IMR-90 (cell line): Measurements from ENCODE around the gene CD248. TPM values are rescaled to one million over a fixed set of nuclear protein-coding genes. Genes with fewer than 3 reads are reported as not detected.

Source experiments
- ATAC-seq: fragments of 200-7000 bp; cut with Tn5 transposase; 2 replicates; pipeline ENCODE4 v1.9.1; 2020; ENCODE audit warnings: low read depth, mild to moderate bottlenecking, moderate library complexity
- BruUV-seq: library from RNA; stranded (reverse); fragments of 400-500 nt; replicated peaks from 2 replicates; lab custom pipeline; 2021; lab: Mats Ljungman, UMichigan
- CTCF ChIA-PET: fragments of 300-600 bp; formaldehyde crosslinking; extraction: SDS; loops from one replicate; lab custom pipeline; 2021; ENCODE audit warnings: antibody characterized with exemption; lab: Yijun Ruan, JAX
- POLR2A ChIA-PET: fragments of 300-600 bp; sonication (Branson Sonifier 250); formaldehyde crosslinking; loops from one replicate; lab custom pipeline; 2022; ENCODE audit warnings: antibody characterized with exemption; ENCODE audit not compliant: unreplicated experiment; lab: Charles Lee
- DNase-seq: peaks from one replicate; pipeline ENCODE4 v3.0.0; 2013
- H2AFZ ChIP-seq: replicated peaks from 2 replicates; pipeline ENCODE3; 2013; ENCODE audit warnings: low read length, mild to moderate bottlenecking; ENCODE audit not compliant: poor library complexity
- H2AK5ac ChIP-seq: 2 replicates; pipeline ENCODE4 v1.6.1; 2013; ENCODE audit warnings: low read depth, low read length, inconsistent platforms
- H2AK9ac ChIP-seq: replicated peaks from 2 replicates; pipeline ENCODE3; 2013; ENCODE audit warnings: mild to moderate bottlenecking, low read depth, low read length, moderate library complexity; ENCODE audit not compliant: poor library complexity
- H2BK120ac ChIP-seq: 2 replicates; pipeline ENCODE4 v1.6.1; 2013; ENCODE audit warnings: low read depth, low read length, inconsistent platforms
- H2BK15ac ChIP-seq: 3 replicates; pipeline ENCODE4 v1.6.1; 2013; ENCODE audit warnings: low read depth, low read length, inconsistent platforms
- H2BK20ac ChIP-seq: 2 replicates; pipeline ENCODE4 v1.6.1; 2013; ENCODE audit warnings: low read depth, mild to moderate bottlenecking, inconsistent platforms, low read length, moderate library complexity
- H2BK5ac ChIP-seq: 2 replicates; pipeline ENCODE4 v1.6.1; 2013; ENCODE audit warnings: mild to moderate bottlenecking, low read depth, low read length, inconsistent platforms; ENCODE audit not compliant: poor library complexity, severe bottlenecking
- H3K14ac ChIP-seq: replicated peaks from 2 replicates; pipeline ENCODE4 v1.6.1; 2013; ENCODE audit warnings: low read depth, low read length, inconsistent platforms
- H3K18ac ChIP-seq: 2 replicates; pipeline ENCODE4 v1.6.1; 2013; ENCODE audit warnings: low read depth, low read length, control low read depth
- H3K23ac ChIP-seq: 2 replicates; pipeline ENCODE4 v1.6.1; 2013; ENCODE audit warnings: low read depth, low read length, inconsistent platforms
- H3K27ac ChIP-seq: 2 replicates; pipeline ENCODE4 v1.5.1; 2013; ENCODE audit warnings: mild to moderate bottlenecking, control low read depth, low read length; ENCODE audit not compliant: insufficient read depth
- H3K27me3 ChIP-seq: 2 replicates; pipeline ENCODE4 v1.6.1; 2013; ENCODE audit warnings: low read length; ENCODE audit not compliant: control insufficient read depth, insufficient read depth
- H3K36me3 ChIP-seq: 2 replicates; pipeline ENCODE4 v1.6.1; 2013; ENCODE audit warnings: low read length, mixed read lengths; ENCODE audit not compliant: control insufficient read depth, insufficient read depth
- H3K4ac ChIP-seq: 2 replicates; pipeline ENCODE4 v1.6.1; 2013; ENCODE audit warnings: low read depth, low read length, inconsistent platforms
- H3K4me1 ChIP-seq: 2 replicates; pipeline ENCODE4 v1.6.1; 2013; ENCODE audit warnings: low read length, mixed read lengths; ENCODE audit not compliant: control insufficient read depth, insufficient read depth
- H3K4me2 ChIP-seq: 2 replicates; pipeline ENCODE4 v1.6.1; 2013; ENCODE audit warnings: low read depth, mild to moderate bottlenecking, control low read depth, low read length, moderate library complexity
- H3K4me3 ChIP-seq: 2 replicates; pipeline ENCODE4 v1.5.1; 2013; ENCODE audit warnings: low read depth, mild to moderate bottlenecking, control low read depth, low read length, moderate library complexity; ENCODE audit not compliant: insufficient read depth
- H3K56ac ChIP-seq: 2 replicates; pipeline ENCODE4 v1.6.1; 2013; ENCODE audit warnings: low read length, inconsistent platforms; ENCODE audit not compliant: insufficient read depth; ENCODE audit errors: extremely low read depth
- H3K79me1 ChIP-seq, 2 experiments: 2 replicates each; pipeline ENCODE4 v1.6.1; 2013; ENCODE audit warnings: low read length in 2 of 2, inconsistent platforms in 1 of 2, low read depth in 1 of 2
- H3K9ac ChIP-seq: 2 replicates; pipeline ENCODE4 v1.6.1; 2013; ENCODE audit warnings: low read depth, low read length, control low read depth
- H3K9me1 ChIP-seq: 2 replicates; pipeline ENCODE4 v1.6.1; 2013; ENCODE audit warnings: low read length, inconsistent platforms; ENCODE audit not compliant: insufficient read depth
- H3K9me3 ChIP-seq: 2 replicates; pipeline ENCODE4 v1.6.1; 2013; ENCODE audit warnings: low read length; ENCODE audit not compliant: control insufficient read depth, insufficient read depth
- H4K20me1 ChIP-seq: 2 replicates; pipeline ENCODE4 v1.6.1; 2013; ENCODE audit warnings: low read length, inconsistent platforms; ENCODE audit not compliant: insufficient read depth
- H4K5ac ChIP-seq: 2 replicates; pipeline ENCODE4 v1.6.1; 2013; ENCODE audit warnings: mild to moderate bottlenecking, low read depth, low read length, control low read depth
- H4K8ac ChIP-seq, 2 experiments: 2 replicates each; pipeline ENCODE4 v1.6.1; 2013; ENCODE audit warnings: low read depth in 2 of 2, low read length in 2 of 2, control low read depth in 1 of 2, inconsistent platforms in 1 of 2
- H4K91ac ChIP-seq: 2 replicates; pipeline ENCODE4 v1.6.1; 2013; ENCODE audit warnings: low read depth, low read length, inconsistent platforms; ENCODE audit not compliant: insufficient read depth
- CEBPB ChIP-seq: IDR thresholded peaks from 2 replicates; pipeline ENCODE4 v1.6.1; 2012; ENCODE audit warnings: low read depth, low read length, improper control_type of control experiment
- CHD1 ChIP-seq: IDR thresholded peaks from 2 replicates; pipeline ENCODE4 v1.6.1; 2012; ENCODE audit warnings: low read depth, low read length, improper control_type of control experiment
- POLR2A ChIP-seq: IDR thresholded peaks from 2 replicates; pipeline ENCODE4 v1.6.1; 2012; ENCODE audit warnings: mild to moderate bottlenecking, low read depth, low read length
- RAD21 ChIP-seq: IDR thresholded peaks from 2 replicates; pipeline ENCODE4 v1.6.1; 2012; ENCODE audit warnings: low read length, improper control_type of control experiment
- RFX5 ChIP-seq: IDR thresholded peaks from 2 replicates; pipeline ENCODE4 v1.8.0; 2012; ENCODE audit warnings: low read depth, mild to moderate bottlenecking, low read length, moderate library complexity
- WGBS, 2 experiments: methylation state at CpG; one replicate each; pipeline versions ENCODE4 v1.1.5 to v1.1.7; 2013; ENCODE audit warnings: missing lambda C conversion rate in 2 of 2; ENCODE audit not compliant: insufficient read length in 1 of 2; ENCODE audit errors: extremely low coverage in 2 of 2; 5-methylcytosine and 5-hydroxymethylcytosine counted together
- dilution Hi-C: fragments of 300-500 bp; cut with HindIII; formaldehyde crosslinking; loops from one replicate; pipeline ENCODE4 v1.14.3; 2018; ENCODE audit warnings: low sequenced_read_pairs; ENCODE audit not compliant: unreplicated experiment
- in situ Hi-C: fragments of 300-500 bp; cut with MboI; formaldehyde crosslinking; loops from 3 replicates; pipeline ENCODE4 v1.14.3; 2019; ENCODE audit warnings: low sequenced_read_pairs, inconsistent platforms, mixed read lengths
- intact Hi-C: fragments of 100-400 bp; cut with micrococcal nuclease; formaldehyde crosslinking; loops from 2 replicates; pipeline ENCODE4 v1.10.0; 2022
- polyA plus RNA-seq, 3 experiments: library from polyadenylated mRNA; depleted of rRNA; stranded (reverse); fragments of >200 nt; gene quantifications; 2 replicates each; pipeline ENCODE4 v1.2.3, GENCODE V29; 2012; ENCODE audit warnings: low replicate concordance in 1 of 3
- total RNA-seq: library from RNA; depleted of rRNA; stranded (reverse); fragments of >200 nt; gene quantifications from 2 replicates; pipeline ENCODE4 v1.2.3, GENCODE V29; 2012

The CD248 gene
- total and polyA plus RNA-seq, 2 of the 4 experiments (the other 2 are of a cell fraction): 19.5 to 223 TPM

- Histone ChIP-seq H4K20me1 (no peaks in the 10 kb centered on the region), H3K23ac (no peak overlapping the region), H3K4me2 (no peak overlapping the region), H3K4me3 (no peak overlapping the region), H2AFZ (no peak overlapping the region), H2AK9ac (no peak overlapping the region), H3K14ac (no peak overlapping the region), H3K36me3 (no peaks in the 10 kb centered on the region), H3K9me3 (no peaks in the 10 kb centered on the region), H4K8ac (no peak overlapping the region), H4K5ac (no peak overlapping the region), H3K56ac (no peak overlapping the region), H3K27ac (no peak overlapping the region), H3K18ac (no peak overlapping the region), H2AK5ac (no peak overlapping the region), H3K4ac (no peak overlapping the region), H3K9me1 (no peaks in the 10 kb centered on the region), H4K91ac (no peak overlapping the region), H2BK5ac (no peak overlapping the region), H2BK15ac (no peak overlapping the region), H2BK120ac (no peak overlapping the region), H3K4me1 (no peaks in the 10 kb centered on the region), H3K79me1 (no peaks in the 10 kb centered on the region), H3K27me3 (peaks cover 2% of the 10 kb centered on the region; the same call in 1 of the 2 replicates), H3K9ac (no peak overlapping the region), H2BK20ac (no peak overlapping the region)
- WGBS, 2 experiments: no CpG with 5 or more reads among the region's 14 CpGs
- POLR2A ChIA-PET: no interaction called here
- intact Hi-C loops: no loop called here
- TF ChIP-seq CEBPB (no peak), RFX5 (no peak), CHD1 (no peak), RAD21 (no peak), POLR2A (no peak)
- dilution Hi-C loops: no loop called here
- CTCF ChIA-PET: interaction anchor here (0.6 to 1.2 kb wide), 6 partner anchors 15 to 570 kb away, joined by 3 to 7 read pairs (median 5); no protein-coding TSS in a partner anchor
- in situ Hi-C loops: no loop called here
- no TSS peak for BruUV-seq
- ATAC-seq (no peak), DNase-seq (no peak)
Measured at GRCh38 chr11:66363187-66363601, 46.4 kb upstream of the CD248 start.
